WTC11 (cell line): ENCODE data around the gene RTN4RL1. TPM values are rescaled to one million over a fixed set of nuclear protein-coding genes. Genes with fewer than 3 reads are reported as not detected.
A peak's percentile ranks its signal among the peaks of the same experiment; 100 is the strongest.

Source experiments
- ATAC-seq: fragments of 200-7000 bp; cut with Tn5 transposase; 2 replicates; pipeline ENCODE4 v1.10.0; 2021; ENCODE audit warnings: mild to moderate bottlenecking, moderate library complexity
- CTCF ChIA-PET: fragments of 300-600 bp; sonication (Branson Sonifier 250); formaldehyde crosslinking; loops from one replicate; lab custom pipeline; 2021; ENCODE audit warnings: antibody characterized with exemption; lab: Charles Lee
- POLR2A ChIA-PET: fragments of 350-600 bp; sonication (Branson Sonifier 250); formaldehyde crosslinking; loops from one replicate; lab custom pipeline; 2021; ENCODE audit warnings: antibody characterized with exemption; lab: Charles Lee
- DNase-seq: peaks from one replicate; pipeline ENCODE4 v3.0.0; 2021; ENCODE audit warnings: low spot score
- H3K27ac Mint-ChIP-seq: 2 replicates; pipeline ENCODE4 v1.8.0; 2021; ENCODE audit warnings: mixed read lengths
- H3K27me3 Mint-ChIP-seq: 2 replicates; pipeline ENCODE4 v1.8.0; 2021; ENCODE audit warnings: low read depth, mild to moderate bottlenecking, moderate library complexity, mixed read lengths
- H3K36me3 Mint-ChIP-seq: 2 replicates; pipeline ENCODE4 v1.8.0; 2021; ENCODE audit warnings: mixed read lengths
- H3K4me1 Mint-ChIP-seq: 2 replicates; pipeline ENCODE4 v1.8.0; 2022; ENCODE audit warnings: mixed read lengths
- H3K4me3 Mint-ChIP-seq: 2 replicates; pipeline ENCODE4 v1.8.0; 2021; ENCODE audit warnings: mild to moderate bottlenecking, moderate library complexity, mixed read lengths
- H3K9me3 Mint-ChIP-seq: 2 replicates; pipeline ENCODE4 v1.8.0; 2021; ENCODE audit warnings: mixed read lengths
- CTCF ChIP-seq: fragments of 200-600 bp; IDR thresholded peaks from 2 replicates; pipeline ENCODE4 v1.8.0; 2022; ENCODE audit warnings: antibody characterized with exemption
- ELF4 ChIP-seq: sonication (generic); formaldehyde crosslinking; IDR thresholded peaks from 2 replicates; pipeline ENCODE4 v1.8.1; 2022; ENCODE audit warnings: low read depth, mild to moderate bottlenecking, moderate library complexity, missing genetic modification reagents
- ETV6 ChIP-seq: sonication (generic); formaldehyde crosslinking; IDR thresholded peaks from 2 replicates; pipeline ENCODE4 v1.8.1; 2022; ENCODE audit warnings: mild to moderate bottlenecking, missing genetic modification reagents
- GRHL2 ChIP-seq: fragments of 250-450 bp; sonication (Bioruptor Pico); IDR thresholded peaks from 2 replicates; pipeline ENCODE4 v1.8.0; 2022; ENCODE audit warnings: mild to moderate bottlenecking, moderate library complexity; ENCODE audit not compliant: insufficient replicate concordance, severe bottlenecking
- MAX ChIP-seq: sonication (generic); formaldehyde crosslinking; IDR thresholded peaks from 2 replicates; pipeline ENCODE4 v1.8.0; 2022; ENCODE audit warnings: mild to moderate bottlenecking, missing genetic modification reagents
- MLX ChIP-seq: sonication (generic); formaldehyde crosslinking; IDR thresholded peaks from 2 replicates; pipeline ENCODE4 v1.8.1; 2023; ENCODE audit warnings: mild to moderate bottlenecking, missing genetic modification reagents, moderate library complexity
- MXD4 ChIP-seq: fragments of 250-450 bp; sonication (Bioruptor Pico); IDR thresholded peaks from 2 replicates; pipeline ENCODE4 v1.8.0; 2021; ENCODE audit warnings: mild to moderate bottlenecking, moderate library complexity, borderline replicate concordance
- NFE2L1 ChIP-seq: sonication (generic); formaldehyde crosslinking; IDR thresholded peaks from 2 replicates; pipeline ENCODE4 v1.8.1; 2023; ENCODE audit warnings: missing genetic modification reagents
- NR2C2 ChIP-seq: sonication (generic); formaldehyde crosslinking; IDR thresholded peaks from 2 replicates; pipeline ENCODE4 v1.8.0; 2022; ENCODE audit warnings: mild to moderate bottlenecking, missing genetic modification reagents
- RORB ChIP-seq: fragments of 250-450 bp; sonication (Bioruptor Pico); IDR thresholded peaks from 2 replicates; pipeline ENCODE4 v1.9.0; 2021; ENCODE audit warnings: mild to moderate bottlenecking
- SMAD4 ChIP-seq: sonication (generic); formaldehyde crosslinking; IDR thresholded peaks from 2 replicates; pipeline ENCODE4 v1.8.0; 2022; ENCODE audit warnings: mild to moderate bottlenecking, missing genetic modification reagents
- TEAD1 ChIP-seq: sonication (generic); formaldehyde crosslinking; IDR thresholded peaks from 2 replicates; pipeline ENCODE4 v1.8.0; 2022; ENCODE audit warnings: mild to moderate bottlenecking, missing genetic modification reagents
- TEAD4 ChIP-seq: sonication (generic); formaldehyde crosslinking; IDR thresholded peaks from 2 replicates; pipeline ENCODE4 v1.8.0; 2022; ENCODE audit warnings: mild to moderate bottlenecking, missing genetic modification reagents
- ZNF138 ChIP-seq: sonication (generic); formaldehyde crosslinking; conservative IDR thresholded peaks from 2 replicates; pipeline ENCODE4 v1.8.1; 2022; ENCODE audit warnings: mild to moderate bottlenecking, moderate library complexity, missing genetic modification reagents
- ZNF232 ChIP-seq: sonication (generic); formaldehyde crosslinking; IDR thresholded peaks from 2 replicates; pipeline ENCODE4 v1.8.0; 2022; ENCODE audit warnings: mild to moderate bottlenecking, missing genetic modification reagents
- ZNF281 ChIP-seq: sonication (generic); formaldehyde crosslinking; IDR thresholded peaks from 2 replicates; pipeline ENCODE4 v1.8.0; 2023; ENCODE audit warnings: mild to moderate bottlenecking, missing genetic modification reagents
- total RNA-seq: library from RNA; stranded (reverse); gene quantifications from 3 replicates; pipeline ENCODE4 v1.2.3, GENCODE V29; 2021
- TF ChIP-seq, protein P1 (sequence below): sonication (generic); formaldehyde crosslinking; IDR thresholded peaks from 2 replicates; pipeline ENCODE4 v1.8.0; 2022; ENCODE audit warnings: mild to moderate bottlenecking, missing genetic modification reagents
- TF ChIP-seq, protein P2 (sequence below): fragments of 250-450 bp; sonication (Bioruptor Pico); conservative IDR thresholded peaks from 2 replicates; pipeline ENCODE4 v1.9.0; 2021; ENCODE audit warnings: mild to moderate bottlenecking
- TF ChIP-seq, protein P3 (sequence below): sonication (generic); formaldehyde crosslinking; IDR thresholded peaks from 2 replicates; pipeline ENCODE4 v1.8.1; 2023; ENCODE audit warnings: mild to moderate bottlenecking, moderate library complexity, missing genetic modification reagents

The RTN4RL1 gene
- total RNA-seq, 1 experiment from 2014 or later: 0.72 TPM

- TF ChIP-seq, protein P1, sequence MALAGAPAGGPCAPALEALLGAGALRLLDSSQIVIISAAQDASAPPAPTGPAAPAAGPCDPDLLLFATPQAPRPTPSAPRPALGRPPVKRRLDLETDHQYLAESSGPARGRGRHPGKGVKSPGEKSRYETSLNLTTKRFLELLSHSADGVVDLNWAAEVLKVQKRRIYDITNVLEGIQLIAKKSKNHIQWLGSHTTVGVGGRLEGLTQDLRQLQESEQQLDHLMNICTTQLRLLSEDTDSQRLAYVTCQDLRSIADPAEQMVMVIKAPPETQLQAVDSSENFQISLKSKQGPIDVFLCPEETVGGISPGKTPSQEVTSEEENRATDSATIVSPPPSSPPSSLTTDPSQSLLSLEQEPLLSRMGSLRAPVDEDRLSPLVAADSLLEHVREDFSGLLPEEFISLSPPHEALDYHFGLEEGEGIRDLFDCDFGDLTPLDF (CRISPR knock-in tag): 0 out of 2 replicates have a peak, but pooled peaks have one; percentile 61
- peak; percentile 77; the same call in 1 of the 2 replicates for TF ChIP-seq MAX (CRISPR knock-in tag)
- TF ChIP-seq CTCF: no peak
- peak; percentile 23; the same call in 1 of the 2 replicates for TF ChIP-seq NR2C2 (CRISPR knock-in tag)
- TF ChIP-seq ETV6 (CRISPR knock-in tag): no peak
- TF ChIP-seq MLX (CRISPR knock-in tag): no peak
- TF ChIP-seq TEAD4 (CRISPR knock-in tag): peak; percentile 67
- TF ChIP-seq ELF4 (CRISPR knock-in tag): no peak
- no peak for TF ChIP-seq RORB (CRISPR knock-in tag)
- TF ChIP-seq GRHL2 (CRISPR knock-in tag): no peak
- TF ChIP-seq TEAD1 (CRISPR knock-in tag): no peak
- no peak for TF ChIP-seq SMAD4 (CRISPR knock-in tag)
- no peak for TF ChIP-seq MXD4
- no peak for TF ChIP-seq NFE2L1 (CRISPR knock-in tag)
- TF ChIP-seq ZNF138 (CRISPR knock-in tag): 0 out of 2 replicates have a peak, but pooled peaks have one; percentile 16
- no peak for TF ChIP-seq ZNF232 (CRISPR knock-in tag)
These were observed 32.8 kb upstream of the RTN4RL1 start (continued) for GRCh38 chr17:2057760-2058585.

DNA sequence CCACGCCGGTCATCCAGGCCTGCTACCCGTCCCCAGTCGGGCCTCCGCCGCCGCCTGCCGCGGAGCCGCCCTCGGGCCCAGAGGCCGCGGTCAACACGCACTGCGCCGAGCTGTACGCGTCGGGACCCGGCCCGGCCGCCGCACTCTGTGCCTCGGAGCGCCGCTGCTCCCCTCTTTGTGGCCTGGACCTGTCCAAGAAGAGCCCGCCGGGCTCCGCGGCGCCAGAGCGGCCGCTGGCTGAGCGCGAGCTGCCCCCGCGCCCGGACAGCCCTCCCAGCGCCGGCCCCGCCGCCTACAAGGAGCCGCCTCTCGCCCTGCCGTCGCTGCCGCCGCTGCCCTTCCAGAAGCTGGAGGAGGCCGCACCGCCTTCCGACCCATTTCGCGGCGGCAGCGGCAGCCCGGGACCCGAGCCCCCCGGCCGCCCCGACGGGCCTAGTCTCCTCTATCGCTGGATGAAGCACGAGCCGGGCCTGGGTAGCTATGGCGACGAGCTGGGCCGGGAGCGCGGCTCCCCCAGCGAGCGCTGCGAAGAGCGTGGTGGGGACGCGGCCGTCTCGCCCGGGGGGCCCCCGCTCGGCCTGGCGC lies 32.1 kb upstream of the RTN4RL1 start:
- H3K27ac Mint-ChIP-seq: no peak overlapping the region
- no peaks in the 10 kb centered on the region for H3K36me3 Mint-ChIP-seq
- ChIA-PET POLR2A (interaction anchor here (1.6 kb wide), 1 partner anchor 187 kb away, joined by 5 read pairs; no protein-coding TSS in a partner anchor), CTCF (interaction anchor here (0.9 to 6.2 kb wide), 23 partner anchors 11 to 359 kb away, joined by 3 to 229 read pairs (median 5); partner anchors contain the start of genes RTN4RL1, SGSM2, SMG6 and SRR)
- no peak overlapping the region for H3K4me3 Mint-ChIP-seq
- no peak for DNase-seq
- no peaks in the 10 kb centered on the region for H3K9me3 Mint-ChIP-seq
- H3K4me1 Mint-ChIP-seq: peaks cover 12% of the 10 kb centered on the region
- ATAC-seq: no peak
- peaks cover 65% of the 10 kb centered on the region for H3K27me3 Mint-ChIP-seq
- TF ChIP-seq, protein P2, sequence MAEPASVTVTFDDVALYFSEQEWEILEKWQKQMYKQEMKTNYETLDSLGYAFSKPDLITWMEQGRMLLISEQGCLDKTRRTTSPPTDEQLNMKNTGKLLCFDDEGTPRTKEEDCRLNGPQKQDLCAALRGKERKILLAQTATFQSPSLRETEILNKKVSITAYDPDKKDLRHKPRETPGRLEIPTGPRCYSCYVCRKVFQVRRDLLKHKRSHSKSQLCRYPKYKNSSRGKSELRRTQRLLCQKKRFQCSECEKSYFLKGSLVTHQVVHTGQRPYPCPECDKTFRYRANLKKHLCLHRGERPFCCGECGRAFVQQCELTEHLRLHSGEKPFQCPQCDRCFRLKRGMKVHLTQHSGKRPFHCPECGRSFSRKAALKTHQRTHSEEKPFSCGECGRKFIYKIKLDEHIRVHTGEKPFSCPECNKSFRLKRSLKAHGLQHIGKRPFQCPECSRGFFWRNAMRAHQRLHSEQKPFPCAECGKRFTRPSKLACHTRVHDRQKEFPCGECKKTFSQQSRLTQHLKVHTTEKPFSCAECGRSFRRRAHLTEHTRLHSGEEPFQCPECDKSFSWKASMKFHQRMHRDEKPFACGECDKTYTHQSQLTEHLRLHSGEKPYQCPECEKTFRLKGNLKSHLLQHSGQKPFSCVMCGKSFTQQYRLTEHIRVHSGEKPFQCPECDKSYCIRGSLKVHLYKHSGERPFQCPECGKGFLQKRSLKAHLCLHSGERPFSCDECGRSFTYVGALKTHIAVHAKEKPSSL (CRISPR knock-in tag): no peak
- TF ChIP-seq, protein P3, sequence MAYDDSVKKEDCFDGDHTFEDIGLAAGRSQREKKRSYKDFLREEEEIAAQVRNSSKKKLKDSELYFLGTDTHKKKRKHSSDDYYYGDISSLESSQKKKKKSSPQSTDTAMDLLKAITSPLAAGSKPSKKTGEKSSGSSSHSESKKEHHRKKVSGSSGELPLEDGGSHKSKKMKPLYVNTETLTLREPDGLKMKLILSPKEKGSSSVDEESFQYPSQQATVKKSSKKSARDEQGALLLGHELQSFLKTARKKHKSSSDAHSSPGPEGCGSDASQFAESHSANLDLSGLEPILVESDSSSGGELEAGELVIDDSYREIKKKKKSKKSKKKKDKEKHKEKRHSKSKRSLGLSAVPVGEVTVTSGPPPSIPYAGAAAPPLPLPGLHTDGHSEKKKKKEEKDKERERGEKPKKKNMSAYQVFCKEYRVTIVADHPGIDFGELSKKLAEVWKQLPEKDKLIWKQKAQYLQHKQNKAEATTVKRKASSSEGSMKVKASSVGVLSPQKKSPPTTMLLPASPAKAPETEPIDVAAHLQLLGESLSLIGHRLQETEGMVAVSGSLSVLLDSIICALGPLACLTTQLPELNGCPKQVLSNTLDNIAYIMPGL (CRISPR knock-in tag): no peak
- no peak for TF ChIP-seq ZNF281
